ENCODE data around the gene TNNI2. TPM values are rescaled to one million over a fixed set of nuclear protein-coding genes. Genes with fewer than 3 reads are reported as not detected.
"Not testable (repeated sequence)": the region's sequence is repeated elsewhere in the genome, so short reads cannot be mapped to it uniquely, and the experiment has no call there.

Gene TNNI2
- total and polyA plus RNA-seq, 2 donors (not counting 3 experiments of a cell fraction or from before 2014, with no cell fraction given): not detected

DNA sequence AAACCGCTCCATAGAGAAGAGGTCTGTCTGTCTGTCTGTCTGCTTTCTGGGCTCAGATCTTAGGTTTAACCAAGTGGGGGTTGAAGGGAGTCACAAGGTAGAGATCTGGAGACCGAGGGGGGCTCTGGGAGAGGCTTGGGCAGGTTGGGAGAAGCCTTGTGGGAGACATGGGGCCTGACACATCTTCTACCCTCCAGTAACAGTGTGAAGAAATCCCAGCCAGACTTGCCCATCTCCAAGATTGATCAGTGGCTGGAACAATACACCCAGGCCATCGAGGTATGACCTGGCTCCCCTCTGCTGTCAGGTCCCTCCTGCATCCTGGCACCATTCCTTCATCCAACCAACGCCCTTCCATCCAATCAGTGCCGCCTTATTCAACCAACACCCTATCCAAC lies 45.5 kb downstream of the TNNI2 start:
- DNase-seq (ENCODE audit: low read depth, low spot score) (no peak), FAIRE-seq (no peak)
- Histone ChIP-seq H3K9me3 (replicated peaks; ENCODE audit: control insufficient read depth, insufficient read depth, low read length) (no peaks in the 10 kb centered on the region), H3K27ac (ENCODE audit: insufficient read depth, low read depth, low read length) (no peak overlapping the region), H4K20me1 (replicated peaks; ENCODE audit: control insufficient read depth, extremely low read depth, insufficient read depth, low read length) (no peaks in the 10 kb centered on the region), H3K9ac (replicated peaks; ENCODE audit: extremely low read depth, insufficient read depth, low read length) (no peak overlapping the region), H3K36me3 (ENCODE audit: control insufficient read depth in 2 of 2, extremely low read depth in 1 of 2, insufficient read depth in 2 of 2, low read length in 2 of 2) (no peaks in the 10 kb centered on the region), H3K4me3 (replicated peaks in 1 of 3; ENCODE audit: insufficient read depth in 1 of 3, low read depth in 1 of 3, low read length in 3 of 3) (no peak overlapping the region), H3K4me1 (ENCODE audit: control insufficient read depth, extremely low read depth, insufficient read depth, low read length) (no peaks in the 10 kb centered on the region), H2AFZ (ENCODE audit: low read depth, low read length) (no peak overlapping the region), H3K27me3 (ENCODE audit: control insufficient read depth in 2 of 2, insufficient read depth in 2 of 2, low read length in 2 of 2) (no peaks in the 10 kb centered on the region), H3K9me1 (replicated peaks; ENCODE audit: control insufficient read depth, extremely low read depth, insufficient read depth, low read length) (no peaks in the 10 kb centered on the region), H3K4me2 (ENCODE audit: insufficient read depth, low read length) (no peak overlapping the region), H3K79me2 (ENCODE audit: control insufficient read depth, insufficient read depth, low read length) (no peaks in the 10 kb centered on the region)
- dilution Hi-C loops (cut with MboI; ENCODE audit: extremely low pct_ligation_motif_present, low sequenced_read_pairs) (no loop called here), intact Hi-C loops (cut with micrococcal nuclease) (no loop called here)
- no TSS peak for BruUV-seq (replicated peaks)
- CTCF ChIA-PET: interaction anchor here (1.0 to 3.7 kb wide), 6 partner anchors 51 to 269 kb away, joined by 3 to 262 read pairs (median 68); partner anchors contain the start of gene MRPL23
- POLR2A ChIA-PET: no interaction called here
- TF ChIP-seq, protein P1, sequence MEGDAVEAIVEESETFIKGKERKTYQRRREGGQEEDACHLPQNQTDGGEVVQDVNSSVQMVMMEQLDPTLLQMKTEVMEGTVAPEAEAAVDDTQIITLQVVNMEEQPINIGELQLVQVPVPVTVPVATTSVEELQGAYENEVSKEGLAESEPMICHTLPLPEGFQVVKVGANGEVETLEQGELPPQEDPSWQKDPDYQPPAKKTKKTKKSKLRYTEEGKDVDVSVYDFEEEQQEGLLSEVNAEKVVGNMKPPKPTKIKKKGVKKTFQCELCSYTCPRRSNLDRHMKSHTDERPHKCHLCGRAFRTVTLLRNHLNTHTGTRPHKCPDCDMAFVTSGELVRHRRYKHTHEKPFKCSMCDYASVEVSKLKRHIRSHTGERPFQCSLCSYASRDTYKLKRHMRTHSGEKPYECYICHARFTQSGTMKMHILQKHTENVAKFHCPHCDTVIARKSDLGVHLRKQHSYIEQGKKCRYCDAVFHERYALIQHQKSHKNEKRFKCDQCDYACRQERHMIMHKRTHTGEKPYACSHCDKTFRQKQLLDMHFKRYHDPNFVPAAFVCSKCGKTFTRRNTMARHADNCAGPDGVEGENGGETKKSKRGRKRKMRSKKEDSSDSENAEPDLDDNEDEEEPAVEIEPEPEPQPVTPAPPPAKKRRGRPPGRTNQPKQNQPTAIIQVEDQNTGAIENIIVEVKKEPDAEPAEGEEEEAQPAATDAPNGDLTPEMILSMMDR (IDR thresholded peaks at IDR 0.05; ENCODE audit: extremely low read depth in 1 of 2, insufficient read depth in 1 of 2, low read depth in 1 of 2, low read length in 2 of 2): no peak
- no peak for TF ChIP-seq POLR2AphosphoS5 (IDR thresholded peaks at IDR 0.05; ENCODE audit: insufficient read depth, low read depth, low read length)
- TF ChIP-seq MYC (IDR thresholded peaks at IDR 0.05; ENCODE audit: low read depth, low read length): no peak
- TF ChIP-seq, protein P2, sequence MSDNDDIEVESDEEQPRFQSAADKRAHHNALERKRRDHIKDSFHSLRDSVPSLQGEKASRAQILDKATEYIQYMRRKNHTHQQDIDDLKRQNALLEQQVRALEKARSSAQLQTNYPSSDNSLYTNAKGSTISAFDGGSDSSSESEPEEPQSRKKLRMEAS (IDR thresholded peaks at IDR 0.05; ENCODE audit: insufficient read depth, insufficient read length): no peak
- TF ChIP-seq EZH2 (IDR thresholded peaks at IDR 0.05; ENCODE audit: borderline replicate concordance, low read depth, low read length, severe bottlenecking): no peak
- TF ChIP-seq GATA2 (IDR thresholded peaks at IDR 0.05; ENCODE audit: insufficient read depth, insufficient read length, low read depth, low read length): no peak

DNA sequence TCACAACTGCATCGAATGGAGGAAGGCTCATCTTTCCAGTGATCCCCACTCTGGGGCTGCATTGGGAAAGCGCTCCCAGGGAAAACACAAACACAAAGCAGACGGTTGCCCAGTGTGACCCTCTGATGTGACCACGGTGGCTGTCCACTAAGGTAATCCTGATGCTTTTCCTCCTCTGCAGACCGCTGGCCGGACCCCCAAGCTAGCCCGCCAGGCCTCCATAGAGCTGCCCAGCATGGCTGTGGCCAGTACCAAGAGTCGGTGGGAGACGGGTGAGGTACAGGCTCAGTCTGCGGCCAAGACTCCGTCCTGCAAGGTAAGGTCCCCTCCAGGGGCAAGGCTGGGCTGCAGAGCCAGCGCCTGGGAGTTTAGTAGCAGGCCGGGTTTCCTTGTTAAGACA lies 47.8 kb downstream of the TNNI2 start:
- H3K27ac ChIP-seq (ENCODE audit: insufficient read depth, low read depth, low read length); H4K20me1 ChIP-seq (replicated peaks; ENCODE audit: control insufficient read depth, extremely low read depth, insufficient read depth, low read length); dilution Hi-C loops (cut with MboI; ENCODE audit: extremely low pct_ligation_motif_present, low sequenced_read_pairs); CTCF ChIA-PET; BruUV-seq (replicated peaks); H3K79me2 ChIP-seq (ENCODE audit: control insufficient read depth, insufficient read depth, low read length); H3K9me3 ChIP-seq (replicated peaks; ENCODE audit: control insufficient read depth, insufficient read depth, low read length); FAIRE-seq; intact Hi-C loops (cut with micrococcal nuclease); H3K27me3 ChIP-seq (ENCODE audit: control insufficient read depth in 2 of 2, insufficient read depth in 2 of 2, low read length in 2 of 2); H3K9ac ChIP-seq (replicated peaks; ENCODE audit: extremely low read depth, insufficient read depth, low read length); H2AFZ ChIP-seq (ENCODE audit: low read depth, low read length); DNase-seq (ENCODE audit: low read depth, low spot score); H3K9me1 ChIP-seq (replicated peaks; ENCODE audit: control insufficient read depth, extremely low read depth, insufficient read depth, low read length); H3K36me3 ChIP-seq (ENCODE audit: control insufficient read depth in 2 of 2, extremely low read depth in 1 of 2, insufficient read depth in 2 of 2, low read length in 2 of 2); H3K4me1 ChIP-seq (ENCODE audit: control insufficient read depth, extremely low read depth, insufficient read depth, low read length); POLR2A ChIA-PET; H3K4me3 ChIP-seq (replicated peaks in 1 of 3; ENCODE audit: insufficient read depth in 1 of 3, low read depth in 1 of 3, low read length in 3 of 3); H3K4me2 ChIP-seq (ENCODE audit: insufficient read depth, low read length): not testable (repeated sequence)
